Sigmoid colon (tissue), 7 donors: ENCODE measurements around the gene NENF. TPM values are rescaled to one million over a fixed set of nuclear protein-coding genes. Genes with fewer than 3 reads are reported as not detected.
A peak's percentile ranks its signal among the peaks of the same experiment; 100 is the strongest.
"Not testable (repeated sequence)": the region's sequence is repeated elsewhere in the genome, so short reads cannot be mapped to it uniquely, and the experiment has no call there.

Experiments
- DNase-seq: peaks from one replicate; pipeline ENCODE4 v3.0.0-alpha.2; 2019
- H3K27ac ChIP-seq, 4 donors: fragments of 200-600 bp; sonication (generic); one replicate each; pipeline ENCODE4 v1.5.1; 2016 to 2019; ENCODE audit warnings: mild to moderate bottlenecking in 1 of 4
- H3K27me3 ChIP-seq, 3 donors: fragments of 200-600 bp; sonication (generic); one replicate each; pipeline ENCODE4 v1.5.1; 2019; ENCODE audit warnings: mild to moderate bottlenecking in 1 of 3
- H3K36me3 ChIP-seq, 4 donors: fragments of 200-600 bp; sonication (generic); one replicate each; pipeline ENCODE4 v1.5.1; 2016 to 2019
- H3K4me1 ChIP-seq, 4 donors: fragments of 200-600 bp; sonication (generic); one replicate each; pipeline ENCODE4 v1.5.1; 2017 to 2019
- H3K4me3 ChIP-seq, 4 donors: fragments of 200-600 bp; sonication (generic); one replicate each; pipeline ENCODE4 v1.5.1; 2017 to 2019; ENCODE audit warnings: mild to moderate bottlenecking in 2 of 4, moderate library complexity in 1 of 4
- H3K9me3 ChIP-seq, 4 donors: fragments of 200-600 bp in 3 of 4; sonication (generic) in 3 of 4; one replicate each; pipeline versions ENCODE4 v1.5.1 to v1.6.1; 2013 to 2019
- CTCF ChIP-seq, 4 experiments: fragments of 450-650 bp in 3 of 4; fragments of 200-600 bp in 1 of 4; IDR thresholded peaks; one replicate each; pipeline ENCODE4 v1.5.1; 2016 to 2019; ENCODE audit warnings: antibody characterized with exemption in 4 of 4, mild to moderate bottlenecking in 3 of 4, moderate library complexity in 2 of 4
- EP300 ChIP-seq, 4 donors: sonication (generic); formaldehyde crosslinking; IDR thresholded peaks; one replicate each; pipeline ENCODE4 v1.6.1; 2017; ENCODE audit warnings: antibody characterized with exemption in 4 of 4
- POLR2A ChIP-seq, 2 donors: fragments of 450-650 bp; IDR thresholded peaks; one replicate each; pipeline ENCODE4 v1.6.1; 2016; ENCODE audit warnings: antibody characterized with exemption in 2 of 2, mild to moderate bottlenecking in 2 of 2, moderate library complexity in 2 of 2
- POLR2AphosphoS5 ChIP-seq, 4 donors: sonication (generic); formaldehyde crosslinking; IDR thresholded peaks; one replicate each; pipeline ENCODE4 v1.6.1; 2017; ENCODE audit warnings: antibody characterized with exemption in 4 of 4
- WGBS, 2 donors: extraction: QIAGEN DNeasy Blood & Tissue Kit; methylation state at CpG; one replicate each; pipeline ENCODE4 v1.1.7; 2013; 5-methylcytosine and 5-hydroxymethylcytosine counted together
- intact Hi-C: fragments of 100-400 bp; cut with DNase I; formaldehyde crosslinking; loops from one replicate; pipeline ENCODE4 v1.15.1; 2023
- polyA plus RNA-seq, 3 donors: library from polyadenylated mRNA; stranded (reverse); fragments of 200-250 nt; gene quantifications; one replicate each; pipeline ENCODE4 v1.2.3, GENCODE V29; 2013
- total RNA-seq, 4 donors: library from RNA; depleted of rRNA; stranded (reverse); fragments of >200 nt; gene quantifications; one replicate each; pipeline ENCODE4 v1.1.0, GENCODE V29; 2016
- donor health status: healthy with polysubstance abuse.
- donor health status: Bipolar disorder and iron deficiency.
- donor health status: healthy.

Gene NENF
- total and polyA plus RNA-seq, 7 donors, result 27.0 to 136 (median 100) TPM

DNA sequence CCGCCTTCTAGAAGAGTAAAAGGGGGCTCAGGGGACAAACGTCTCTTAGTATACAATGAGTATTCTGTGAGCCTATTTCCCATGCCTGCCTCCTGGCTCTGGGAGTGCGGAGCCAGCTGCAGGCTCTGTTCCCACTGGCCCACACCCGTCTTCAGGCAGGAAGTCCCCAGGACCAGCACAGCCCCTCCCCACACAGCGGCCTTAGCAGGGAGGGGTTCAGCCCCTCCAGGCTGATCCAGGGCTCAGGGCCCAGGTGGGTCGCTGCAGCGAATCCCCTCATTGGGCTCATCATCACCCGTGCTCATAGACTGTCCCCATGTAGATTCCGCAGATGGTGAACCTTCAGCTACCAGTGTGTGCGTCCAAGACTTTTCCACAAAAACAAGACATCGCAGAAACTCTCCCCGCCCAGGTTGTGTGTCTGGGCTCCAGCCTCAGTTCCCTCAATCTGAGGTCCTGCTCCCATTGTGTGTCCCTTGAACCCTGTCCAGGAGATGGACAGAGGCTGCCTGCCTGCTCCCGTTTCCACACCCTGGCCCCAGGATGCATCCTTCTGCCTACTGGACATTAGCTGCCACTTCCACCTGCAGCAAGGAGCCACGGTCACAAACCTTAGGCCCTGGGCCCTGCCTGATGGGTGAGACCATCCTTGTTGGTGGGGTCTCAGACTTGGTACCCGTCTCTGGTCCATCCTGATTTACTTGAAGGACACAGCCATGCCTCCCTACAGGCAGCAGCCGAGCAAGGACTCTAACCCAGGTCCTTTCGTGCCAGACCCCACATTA is 39.4 kb downstream of the NENF start:
- DNase-seq, result no peak
- Histone ChIP-seq H3K27me3 (no peaks in the 10 kb centered on the region), H3K36me3 (no peaks in the 10 kb centered on the region), H3K9me3 (no peaks in the 10 kb centered on the region), H3K4me1 (peaks cover 0 to 15% (median 8%) of the 10 kb centered on the region in 4 donors), H3K27ac (no peak overlapping the region), H3K4me3 (no peak overlapping the region)
- intact Hi-C loops, result loop anchor here (2.0 to 10.0 kb wide), 3 partner anchors 85 to 523 kb away; partner anchors contain the start of gene ATF3
- 90 to 93% methylated on average over 17 of the region's 17 CpGs for WGBS, 2 donors
- TF ChIP-seq CTCF (IDR thresholded peaks at IDR 0.05) (no peak), EP300 (IDR thresholded peaks at IDR 0.05) (no peak), POLR2AphosphoS5 (IDR thresholded peaks at IDR 0.05) (no peak), POLR2A (IDR thresholded peaks at IDR 0.05) (no peak)

GRCh38 chr1:212473729-212474128 is 41.0 kb downstream of the NENF start:
- no peak for DNase-seq
- no peaks in the 10 kb centered on the region for H3K36me3 ChIP-seq
- TF ChIP-seq POLR2AphosphoS5 (IDR thresholded peaks at IDR 0.05) (no peak), POLR2A (IDR thresholded peaks at IDR 0.05) (no peak), EP300 (IDR thresholded peaks at IDR 0.05) (no peak), CTCF (IDR thresholded peaks at IDR 0.05) (no peak)
- intact Hi-C loops, result loop anchor here (5.0 to 10.0 kb wide), 2 partner anchors 84 to 521 kb away; no protein-coding TSS in a partner anchor
- H3K4me1 ChIP-seq, result peaks cover 0 to 18% (median 10%) of the 10 kb centered on the region in 4 donors
- H3K27ac ChIP-seq, result no peak overlapping the region
- 92% methylated on average over 9 of the region's 9 CpGs for WGBS, 2 donors
- H3K27me3 ChIP-seq, result no peaks in the 10 kb centered on the region
- H3K4me3 ChIP-seq, result no peak overlapping the region
- no peaks in the 10 kb centered on the region for H3K9me3 ChIP-seq

DNA sequence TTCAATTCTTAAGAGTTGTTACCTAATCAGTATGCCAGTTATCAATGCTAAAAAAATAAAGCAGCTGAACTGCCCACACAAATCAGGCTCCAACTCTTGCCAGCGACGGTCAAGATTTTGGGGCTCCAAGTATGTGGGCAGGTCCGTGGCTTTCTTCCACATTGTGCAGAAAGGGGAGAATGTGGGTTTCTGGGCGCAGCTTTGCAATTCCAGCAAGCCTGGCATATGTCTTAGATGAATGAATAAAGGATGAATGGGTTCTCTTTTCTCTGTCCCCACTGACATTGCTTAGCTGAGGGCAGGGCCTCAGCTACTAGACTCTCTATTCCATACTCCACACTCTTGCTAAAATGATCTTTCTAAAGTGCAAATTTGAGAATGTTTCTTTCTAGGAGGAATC is 42.4 kb downstream of the NENF start:
- no peaks in the 10 kb centered on the region for H3K27me3 ChIP-seq
- no peaks in the 10 kb centered on the region for H3K9me3 ChIP-seq
- no peak for DNase-seq
- no peak overlapping the region for H3K4me3 ChIP-seq
- intact Hi-C loops, result loop anchor here (5.0 to 10.0 kb wide), 2 partner anchors 317 to 520 kb away; partner anchors contain the start of genes NSL1 and TATDN3
- H3K36me3 ChIP-seq, result no peaks in the 10 kb centered on the region
- TF ChIP-seq EP300 (IDR thresholded peaks at IDR 0.05) (no peak), POLR2AphosphoS5 (IDR thresholded peaks at IDR 0.05) (no peak), POLR2A (IDR thresholded peaks at IDR 0.05) (no peak), CTCF (IDR thresholded peaks at IDR 0.05) (no peak)
- H3K4me1 ChIP-seq, result peaks cover 0 to 11% (median 7%) of the 10 kb centered on the region in 4 donors
- no peak overlapping the region for H3K27ac ChIP-seq
- 95% methylated on average over 4 of the region's 4 CpGs for WGBS, 2 donors

DNA sequence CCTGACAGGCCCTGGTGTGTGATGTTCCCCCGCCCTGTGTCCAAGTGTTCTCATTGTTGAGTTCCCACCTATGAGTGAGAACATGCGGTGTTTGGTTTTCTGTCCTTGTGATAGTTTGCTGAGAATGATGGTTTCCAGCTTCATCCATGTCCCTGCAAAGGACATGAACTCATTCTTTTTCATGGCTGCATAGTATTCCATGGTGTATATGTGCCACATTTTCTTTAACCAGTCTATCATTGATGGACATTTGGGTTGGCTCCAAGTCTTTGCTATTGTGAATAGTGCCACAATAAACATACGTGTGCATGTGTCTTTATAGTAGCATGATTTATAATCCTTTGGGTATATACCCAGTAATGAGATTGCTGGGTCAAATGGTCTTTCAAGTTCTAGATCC is 43.1 kb downstream of the NENF start:
- intact Hi-C loops, result loop anchor here (5.0 to 10.0 kb wide), 2 partner anchors 316 to 519 kb away; partner anchors contain the start of genes NSL1 and TATDN3
- DNase-seq, H3K4me1 ChIP-seq, H3K27ac ChIP-seq, H3K36me3 ChIP-seq, H3K4me3 ChIP-seq, H3K9me3 ChIP-seq, H3K27me3 ChIP-seq: not testable (repeated sequence)
- WGBS, 2 donors, result 78 to 99% methylated on average over 3 of the region's 3 CpGs

DNA sequence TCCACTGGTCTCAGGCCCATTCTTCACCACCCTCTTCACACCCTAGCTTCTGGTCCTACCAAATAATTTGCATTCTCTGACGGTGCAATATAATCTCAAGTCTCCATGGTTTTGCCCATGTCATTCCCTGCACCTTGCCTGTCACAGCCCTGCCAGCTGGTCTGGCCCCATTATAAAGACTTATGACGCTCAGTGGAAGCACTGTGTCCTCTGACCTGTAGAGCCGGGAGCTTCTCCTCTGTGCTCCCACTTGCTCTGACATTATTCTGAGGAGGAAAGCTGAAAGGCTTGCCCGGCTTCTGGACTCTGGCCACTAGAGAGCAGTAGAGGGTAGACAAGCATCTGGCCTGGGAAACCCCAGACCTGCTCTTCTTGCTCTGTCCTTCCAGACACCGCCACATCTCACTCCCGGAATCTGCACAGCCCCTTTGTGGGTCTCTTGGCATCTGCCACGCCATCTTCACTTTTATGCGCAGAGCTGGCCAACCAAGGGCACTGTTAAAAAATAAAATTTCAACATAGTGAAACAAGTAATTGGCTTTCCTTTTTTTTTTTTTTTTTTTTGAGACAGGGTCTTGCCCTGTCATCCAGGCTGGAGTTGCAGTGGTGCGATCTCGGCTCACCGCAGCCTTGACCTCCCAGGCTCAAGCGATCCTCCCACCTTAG is 44.4 kb downstream of the NENF start:
- peak; percentile 93 for DNase-seq
- no peak overlapping the region for H3K4me3 ChIP-seq
- 11 to 35% methylated on average over 12 of the region's 12 CpGs for WGBS, 2 donors

More for the DNA sequence above, 44.4 kb downstream of the NENF start:
- Histone ChIP-seq H3K4me1 (peaks cover 0 to 6% (median 2%) of the 10 kb centered on the region in 4 donors), H3K36me3 (no peaks in the 10 kb centered on the region), H3K9me3 (no peaks in the 10 kb centered on the region), H3K27ac (no peak overlapping the region), H3K27me3 (no peaks in the 10 kb centered on the region)
- intact Hi-C loops, result loop anchor here (1.0 to 10.0 kb wide), 3 partner anchors 153 to 518 kb away; partner anchors contain the start of genes NSL1 and TATDN3
- TF ChIP-seq CTCF (IDR thresholded peaks at IDR 0.05) (peak; percentile 62 to 88 (median 79)), EP300 (IDR thresholded peaks at IDR 0.05) (no peak), POLR2AphosphoS5 (IDR thresholded peaks at IDR 0.05) (peak in 1 of 4 donors; percentile 48), POLR2A (IDR thresholded peaks at IDR 0.05) (no peak)
